Measurements from ENCODE around the gene SFSWAP.

GRCh38 chr12:131764738-131765137 lies 53.8 kb downstream of the SFSWAP start:
- TF ChIP-seq ATF1 (CRISPR knock-in tag; IDR thresholded peaks at IDR 0.05) (no peak), CTCF (IDR thresholded peaks at IDR 0.05) (no peak), HMGA2 (CRISPR knock-in tag; IDR thresholded peaks at IDR 0.05) (no peak), FOXP4 (CRISPR knock-in tag; IDR thresholded peaks at IDR 0.05) (no peak), ZNF121 (CRISPR knock-in tag; IDR thresholded peaks at IDR 0.05) (no peak), SOX15 (CRISPR knock-in tag; IDR thresholded peaks at IDR 0.05) (no peak), MXD4 (CRISPR knock-in tag; IDR thresholded peaks at IDR 0.05; ENCODE audit: borderline replicate concordance) (no peak), TEAD4 (CRISPR knock-in tag; IDR thresholded peaks at IDR 0.05) (no peak)
